GM18505 (cell line): ENCODE results near the gene SMAD7.
"Not testable (repeated sequence)": the region's sequence is repeated elsewhere in the genome, so short reads cannot be mapped to it uniquely, and the experiment has no call there.

Experiments
- ATAC-seq: cut with Tn5 transposase; IDR thresholded peaks from one replicate; pipeline ENCODE4 v1.9.1; 2021; ENCODE audit not compliant: unreplicated experiment
- POLR2A ChIP-seq: IDR thresholded peaks from 4 replicates; pipeline ENCODE4 v1.6.1; 2011; ENCODE audit warnings: borderline replicate concordance; ENCODE audit not compliant: insufficient read depth, insufficient read length; ENCODE audit errors: extremely low read depth

Gene SMAD7

DNA sequence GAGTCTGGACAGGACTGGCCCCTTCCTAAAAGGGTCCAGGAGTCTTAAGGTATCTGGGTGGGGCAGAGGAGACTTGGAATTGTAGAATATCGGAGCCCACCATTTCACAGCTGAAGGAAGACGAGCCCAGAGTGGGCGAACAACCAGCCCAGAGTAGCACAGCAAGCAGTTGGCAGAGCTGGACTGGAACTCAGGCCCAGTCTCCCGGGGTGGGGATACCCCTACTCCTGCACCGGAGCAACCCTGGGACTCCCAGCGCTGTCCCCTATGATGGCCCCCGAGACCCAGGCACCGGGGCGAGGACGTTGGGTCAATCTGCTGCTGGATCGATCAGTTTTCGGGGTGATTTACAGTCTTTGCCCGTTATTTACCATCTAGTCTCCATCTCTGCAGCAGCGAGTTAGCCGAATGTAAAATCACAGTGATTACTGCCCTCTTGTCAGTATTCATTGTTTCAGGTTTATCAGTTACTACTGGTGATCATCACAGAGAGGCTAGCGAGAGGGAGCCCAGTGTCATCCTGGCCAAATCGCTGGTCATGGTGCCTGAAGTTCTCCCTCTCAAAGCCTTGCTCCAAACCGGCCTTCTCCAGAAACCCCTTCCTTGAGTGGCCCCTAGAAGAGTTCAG lies 75.3 kb downstream of the SMAD7 start:
- no peak for TF ChIP-seq POLR2A
- ATAC-seq = no peak

DNA sequence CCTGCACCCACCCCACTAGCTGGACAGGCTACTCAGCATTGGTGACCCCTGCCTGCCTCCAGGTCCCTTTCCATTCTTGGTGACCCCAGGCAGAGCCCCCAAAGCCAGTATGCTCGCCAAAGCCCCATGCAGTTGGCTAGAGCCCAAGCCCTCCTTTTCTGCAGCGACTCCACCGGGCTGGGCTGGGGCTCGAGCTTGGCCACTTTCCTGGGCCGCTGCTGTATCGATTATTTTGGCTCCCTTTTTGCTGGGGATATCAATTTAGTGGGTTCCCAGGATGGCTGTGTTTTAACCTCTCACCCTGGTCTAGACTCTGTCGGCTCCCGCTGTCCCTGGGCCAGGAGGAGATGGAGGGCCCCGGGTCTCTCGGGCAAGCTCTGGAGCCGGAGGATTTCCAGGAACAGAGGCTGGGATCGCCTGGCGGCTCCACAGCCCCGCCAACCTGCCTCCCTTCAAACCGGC lies 76.0 kb downstream of the SMAD7 start:
- TF ChIP-seq POLR2A = no peak
- ATAC-seq = no peak

DNA sequence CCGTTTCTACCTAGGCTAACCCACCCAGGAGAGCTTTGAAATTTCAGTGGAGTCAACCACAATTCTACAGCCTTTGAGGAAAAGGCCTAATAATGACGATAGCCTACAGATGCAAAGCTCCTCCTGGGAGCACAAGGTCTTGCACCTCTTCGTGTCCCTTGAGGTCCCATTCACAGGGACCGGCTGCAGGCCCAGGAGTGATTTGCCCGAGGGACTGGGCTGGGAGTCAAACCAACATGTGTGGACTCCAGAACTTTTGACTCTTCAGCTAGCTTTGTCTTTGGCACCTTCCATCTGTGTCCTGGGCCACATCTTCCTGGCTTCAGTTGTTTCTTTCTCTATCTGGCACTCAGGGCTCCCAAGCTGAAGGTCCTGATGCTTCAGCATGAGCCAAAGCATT lies 76.5 kb downstream of the SMAD7 start:
- TF ChIP-seq POLR2A = no peak
- ATAC-seq = no peak

- TF ChIP-seq POLR2A = no peak
- ATAC-seq = no peak
These were observed 78.3 kb downstream of the SMAD7 start for GRCh38 chr18:48872234-48873145.

DNA sequence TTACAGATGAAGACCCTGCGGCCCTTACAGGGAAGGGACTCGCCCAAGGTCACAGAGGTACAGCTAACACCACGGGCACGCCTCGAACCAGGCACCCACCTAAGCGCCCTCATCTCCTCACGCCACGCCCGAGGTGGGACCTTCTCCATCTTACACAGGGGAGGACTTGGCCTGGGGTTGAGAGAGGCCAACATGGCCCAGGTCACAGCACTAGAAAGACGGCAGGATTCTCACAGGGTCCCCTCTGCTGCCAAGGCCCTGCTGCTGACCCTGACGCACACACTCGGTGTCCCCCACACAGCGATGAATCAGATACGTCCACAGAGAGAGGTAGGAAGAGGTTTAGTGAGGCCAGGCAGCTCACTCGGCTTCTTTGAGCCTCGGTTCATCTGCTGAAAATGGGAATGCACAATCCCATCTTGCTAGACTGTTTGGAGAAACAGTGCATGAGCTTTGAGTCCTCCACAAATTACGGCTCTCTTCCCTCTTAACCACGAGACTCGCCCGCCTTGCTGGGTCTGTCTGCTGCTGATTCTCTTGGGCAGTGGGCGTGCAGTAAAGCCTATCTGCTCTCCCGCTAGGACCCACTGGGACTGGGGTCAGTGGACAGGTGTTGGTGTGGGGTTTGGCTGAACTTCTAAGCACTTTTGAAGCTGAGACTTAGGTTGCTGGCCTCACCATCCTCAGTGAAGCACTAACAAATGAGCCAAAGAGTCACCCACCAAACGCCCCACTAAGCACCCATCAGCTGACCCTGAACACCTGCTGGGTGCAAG lies 79.2 kb downstream of the SMAD7 start:
- TF ChIP-seq POLR2A = no peak
- ATAC-seq = no peak

- not testable (repeated sequence) for ATAC-seq
These were observed 79.8 kb downstream of the SMAD7 start for GRCh38 chr18:48870926-48871325.
